ENCODE results near the gene CAMK1. TPM values are rescaled to one million over a fixed set of nuclear protein-coding genes. Genes with fewer than 3 reads are reported as not detected.
"Not testable (repeated sequence)": the region's sequence is repeated elsewhere in the genome, so short reads cannot be mapped to it uniquely, and the experiment has no call there.

The CAMK1 gene
- total RNA-seq, 2 donors from 2014 or later = 10.9 to 34.9 TPM

DNA sequence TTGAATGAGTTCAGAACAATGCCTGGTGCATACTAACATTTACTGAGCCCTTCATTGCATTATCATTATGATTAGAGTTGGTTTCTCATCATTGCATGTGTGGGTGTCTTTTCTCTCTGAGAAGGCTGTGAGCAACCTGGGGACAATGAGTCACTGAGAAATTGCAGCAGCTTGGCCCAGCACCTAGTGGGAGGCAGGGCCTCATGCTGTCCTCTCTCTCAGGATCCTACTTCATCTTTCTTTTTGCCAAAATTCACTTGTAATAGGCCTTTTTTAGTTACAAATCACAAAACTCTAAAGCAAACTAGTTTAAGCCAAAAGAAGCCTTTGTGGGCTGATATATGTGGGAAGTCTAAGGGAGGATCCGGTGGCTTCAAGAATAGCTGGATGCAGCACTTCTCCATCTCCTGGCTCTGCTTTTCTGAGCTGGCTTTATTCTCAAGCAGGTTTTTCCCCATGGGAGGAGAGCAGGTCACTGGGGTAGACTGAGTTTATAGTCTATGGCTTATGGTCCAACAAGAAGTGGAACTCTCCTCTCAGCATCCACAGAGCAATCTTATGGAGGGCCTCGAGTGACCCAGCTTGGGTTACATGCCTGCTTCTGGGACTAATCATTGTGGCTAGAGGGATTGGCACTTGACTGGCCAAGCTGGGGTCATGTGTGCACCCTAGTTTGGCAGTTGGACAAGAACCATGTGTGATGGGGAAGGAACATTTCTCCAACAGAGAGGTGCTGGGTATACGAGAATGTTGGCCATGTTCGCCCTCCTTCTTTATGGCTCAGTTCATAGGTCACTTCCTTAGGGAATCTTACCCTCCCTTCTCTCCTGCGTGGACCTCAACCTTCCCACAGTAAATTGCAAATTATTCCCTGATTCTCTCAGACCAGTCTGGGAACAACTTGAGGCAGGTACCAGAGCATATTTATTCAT, 8.7 kb upstream of the CAMK1 start:
- TF ChIP-seq POLR2A (IDR thresholded peaks at IDR 0.05) = no peak
- TF ChIP-seq, protein P1, sequence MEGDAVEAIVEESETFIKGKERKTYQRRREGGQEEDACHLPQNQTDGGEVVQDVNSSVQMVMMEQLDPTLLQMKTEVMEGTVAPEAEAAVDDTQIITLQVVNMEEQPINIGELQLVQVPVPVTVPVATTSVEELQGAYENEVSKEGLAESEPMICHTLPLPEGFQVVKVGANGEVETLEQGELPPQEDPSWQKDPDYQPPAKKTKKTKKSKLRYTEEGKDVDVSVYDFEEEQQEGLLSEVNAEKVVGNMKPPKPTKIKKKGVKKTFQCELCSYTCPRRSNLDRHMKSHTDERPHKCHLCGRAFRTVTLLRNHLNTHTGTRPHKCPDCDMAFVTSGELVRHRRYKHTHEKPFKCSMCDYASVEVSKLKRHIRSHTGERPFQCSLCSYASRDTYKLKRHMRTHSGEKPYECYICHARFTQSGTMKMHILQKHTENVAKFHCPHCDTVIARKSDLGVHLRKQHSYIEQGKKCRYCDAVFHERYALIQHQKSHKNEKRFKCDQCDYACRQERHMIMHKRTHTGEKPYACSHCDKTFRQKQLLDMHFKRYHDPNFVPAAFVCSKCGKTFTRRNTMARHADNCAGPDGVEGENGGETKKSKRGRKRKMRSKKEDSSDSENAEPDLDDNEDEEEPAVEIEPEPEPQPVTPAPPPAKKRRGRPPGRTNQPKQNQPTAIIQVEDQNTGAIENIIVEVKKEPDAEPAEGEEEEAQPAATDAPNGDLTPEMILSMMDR (IDR thresholded peaks at IDR 0.05) = no peak
- Histone ChIP-seq H3K36me3 (replicated peaks in 1 of 2; ENCODE audit: insufficient read depth in 1 of 2, low read depth in 2 of 2) (peaks cover 0 to 3% of the 10 kb centered on the region in 2 donors), H3K9me3 (no peaks in the 10 kb centered on the region), H3K4me3 (no peak overlapping the region), H3K4me1 (no peaks in the 10 kb centered on the region), H3K27me3 (no peaks in the 10 kb centered on the region), H3K27ac (no peak overlapping the region)
- 63 to 80% methylated on average over 5 of the region's 5 CpGs for WGBS, 2 donors
- no peak for ATAC-seq
- intact Hi-C loops (cut with DNase I) = no loop called here
- DNase-seq = no peak

DNA sequence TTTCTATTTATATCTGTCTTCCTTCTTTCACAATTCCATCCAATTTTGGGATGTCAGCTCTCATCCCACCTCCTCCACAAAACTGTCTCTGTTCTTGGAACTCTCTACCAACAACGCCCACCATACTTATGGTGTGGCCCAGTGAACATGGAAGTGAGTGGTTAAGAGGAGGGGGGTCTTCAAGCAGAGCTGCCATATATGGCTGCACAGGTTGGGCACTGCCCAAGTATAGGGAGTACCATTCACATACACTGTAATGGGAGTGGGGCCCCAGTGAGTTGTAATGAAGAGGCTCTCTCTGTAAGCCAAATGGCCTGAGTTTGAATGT, 7.9 kb upstream of the CAMK1 start:
- TF ChIP-seq POLR2A (IDR thresholded peaks at IDR 0.05) = no peak
- TF ChIP-seq, protein P1 (IDR thresholded peaks at IDR 0.05) = no peak
- DNase-seq (no peak), ATAC-seq (no peak)
- intact Hi-C loops (cut with DNase I) = no loop called here
- Histone ChIP-seq H3K27ac (no peak overlapping the region), H3K36me3 (replicated peaks in 1 of 2; ENCODE audit: insufficient read depth in 1 of 2, low read depth in 2 of 2) (peaks cover 0 to 3% of the 10 kb centered on the region in 2 donors), H3K27me3 (no peaks in the 10 kb centered on the region), H3K4me3 (no peak overlapping the region), H3K9me3 (no peaks in the 10 kb centered on the region), H3K4me1 (no peaks in the 10 kb centered on the region)
- 59 to 69% methylated on average over 1 of the region's 1 CpG for WGBS, 2 donors

DNA sequence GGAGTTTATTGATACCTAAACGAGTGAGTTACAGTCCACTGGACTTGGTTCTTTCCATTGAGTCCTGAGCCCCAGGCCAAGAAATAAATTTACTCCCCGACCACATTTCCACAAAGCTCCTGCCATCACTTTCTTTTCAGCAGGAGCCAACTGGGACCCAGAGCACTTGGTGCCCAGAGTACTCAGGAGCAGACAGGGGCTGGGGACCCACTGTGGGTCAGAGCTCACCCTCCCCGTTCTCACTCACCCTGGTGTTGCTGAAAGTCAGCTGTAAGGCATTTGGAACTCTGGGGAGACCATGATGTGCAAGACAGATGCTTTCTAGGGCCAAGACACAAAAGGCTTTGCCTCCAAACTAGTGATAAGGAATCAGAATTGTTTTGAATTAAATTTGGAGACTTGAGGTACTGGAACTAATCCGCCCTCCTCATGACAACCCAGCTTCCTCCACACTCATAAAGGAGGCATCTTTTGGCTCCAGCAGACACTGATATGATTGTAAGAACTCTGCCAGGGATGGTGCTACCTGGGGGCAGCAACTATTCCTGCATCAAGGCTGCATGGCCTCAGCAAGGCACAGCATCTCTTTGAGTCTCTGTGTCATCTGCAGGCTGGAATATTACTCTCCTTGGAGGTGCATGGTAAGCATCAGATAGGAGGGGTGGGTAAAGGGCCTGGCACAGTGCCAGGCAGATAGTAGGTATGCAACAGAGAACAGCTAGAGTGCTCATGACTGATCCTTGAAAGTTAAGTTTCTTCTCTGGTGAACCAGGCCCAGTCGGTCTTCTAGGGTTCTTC, 7.3 kb upstream of the CAMK1 start:
- TF ChIP-seq POLR2A (IDR thresholded peaks at IDR 0.05) = no peak
- TF ChIP-seq, protein P1 (IDR thresholded peaks at IDR 0.05) = no peak
- intact Hi-C loops (cut with DNase I) = no loop called here
- ATAC-seq = no peak

DNA sequence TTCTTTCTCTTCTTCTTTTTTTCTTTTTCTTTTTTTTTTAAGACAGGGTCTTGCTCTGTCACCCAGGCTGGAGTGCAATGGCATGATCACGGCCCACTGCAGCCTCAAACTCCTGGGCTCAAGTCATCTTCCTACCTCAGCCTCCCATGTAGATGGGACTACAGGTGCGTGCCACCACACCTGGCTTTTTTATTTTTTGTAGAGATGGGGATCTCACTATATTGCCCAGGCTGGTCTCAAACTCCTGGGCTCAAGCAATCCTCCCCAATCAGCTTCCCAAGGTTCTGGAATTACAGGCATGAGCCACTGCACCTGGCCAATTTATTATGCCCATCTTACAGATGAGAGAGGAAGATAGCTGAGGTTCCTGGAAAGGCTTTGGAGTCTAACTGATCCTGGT, 1.3 kb upstream of the CAMK1 start:
- H3K36me3 ChIP-seq (replicated peaks in 1 of 2; ENCODE audit: insufficient read depth in 1 of 2, low read depth in 2 of 2); H3K27me3 ChIP-seq; intact Hi-C loops (cut with DNase I); H3K4me3 ChIP-seq; ATAC-seq; H3K9me3 ChIP-seq; DNase-seq: not testable (repeated sequence)
- WGBS, 2 donors = 95 to 96% methylated on average over 2 of the region's 2 CpGs
- Histone ChIP-seq H3K27ac (peak overlapping the region in 3 of 4 donors; percentile 79 to 84 (median 81)), H3K4me1 (peaks cover 35% of the 10 kb centered on the region)

More for the DNA sequence above, 7.3 kb upstream of the CAMK1 start:
- WGBS, 2 donors = 75 to 78% methylated on average over 5 of the region's 5 CpGs
- no peaks in the 10 kb centered on the region for H3K9me3 ChIP-seq
- H3K27ac ChIP-seq = no peak overlapping the region
- H3K4me1 ChIP-seq = no peaks in the 10 kb centered on the region
- no peak for DNase-seq
- peaks cover 0 to 3% of the 10 kb centered on the region in 2 donors for H3K36me3 ChIP-seq (replicated peaks in 1 of 2; ENCODE audit: insufficient read depth in 1 of 2, low read depth in 2 of 2)
- H3K27me3 ChIP-seq = no peaks in the 10 kb centered on the region
- no peak overlapping the region for H3K4me3 ChIP-seq

DNA sequence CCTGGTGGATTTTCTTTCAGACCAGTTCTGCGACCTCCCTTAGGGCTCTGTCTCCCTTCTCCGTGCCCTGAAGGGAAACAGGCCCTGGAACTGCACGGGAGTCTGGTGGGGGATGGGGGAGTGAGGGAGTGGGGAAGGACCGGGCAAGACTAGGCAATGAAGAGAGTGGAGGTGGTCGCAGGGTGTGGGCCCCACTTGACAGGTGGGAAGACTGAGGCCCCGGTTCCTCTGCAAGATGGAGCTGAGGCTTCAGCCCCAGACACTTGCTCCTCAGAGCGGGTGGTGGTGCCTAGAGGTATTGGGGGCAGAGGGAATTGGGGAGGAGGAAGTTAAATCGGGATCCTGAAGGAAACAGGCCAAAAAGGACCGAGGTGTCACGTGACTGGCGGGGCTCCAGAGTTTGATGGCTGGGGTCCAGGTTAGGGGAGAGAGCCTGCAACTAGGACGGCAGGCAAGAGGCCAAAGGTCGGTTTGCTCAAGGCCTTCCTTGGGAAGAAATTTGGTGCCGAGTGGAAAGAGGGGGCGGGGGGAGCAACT, 597 bp upstream of the CAMK1 start:
- 4 to 9% methylated on average over 13 to 15 of the region's 15 CpGs for WGBS, 2 donors
- ATAC-seq = peak; percentile 79
- DNase-seq = peak; percentile 94 to 98 (median 96)
- Histone ChIP-seq H3K36me3 (replicated peaks in 1 of 2; ENCODE audit: insufficient read depth in 1 of 2, low read depth in 2 of 2) (no peaks in the 10 kb centered on the region), H3K27me3 (no peaks in the 10 kb centered on the region), H3K27ac (peak overlapping the region; percentile 55 to 84 (median 80)), H3K4me3 (peak overlapping the region; percentile 26 to 47), H3K9me3 (no peaks in the 10 kb centered on the region), H3K4me1 (peaks cover 35% of the 10 kb centered on the region)
- TF ChIP-seq, protein P1 (IDR thresholded peaks at IDR 0.05) = no peak
- TF ChIP-seq POLR2A (IDR thresholded peaks at IDR 0.05) = no peak
- intact Hi-C loops (cut with DNase I) = no loop called here

Data from body of pancreas (tissue), 4 donors.